HEK293 (cell line): ENCODE data around the gene DNM1.
A peak's percentile ranks its signal among the peaks of the same experiment; 100 is the strongest.

Experiments
- CTCF ChIA-PET: fragments of 350-600 bp; formaldehyde crosslinking; extraction: SDS; loops from one replicate; lab custom pipeline; 2021; ENCODE audit warnings: antibody characterized with exemption; lab: Yijun Ruan, JAX
- POLR2A ChIA-PET: fragments of 300-600 bp; formaldehyde crosslinking; extraction: SDS; loops from one replicate; lab custom pipeline; 2020; ENCODE audit warnings: antibody characterized with exemption, inconsistent platforms; lab: Yijun Ruan, JAX
- H3K27ac ChIP-seq: fragments of 200-500 bp; sonication (Bioruptor generic); 2 replicates; pipeline ENCODE4 v1.5.1; 2014; ENCODE audit warnings: low read depth, low read length, control low read depth, inconsistent platforms; ENCODE audit errors: extremely low read depth
- H3K36me3 ChIP-seq, 2 experiments: fragments of 200-500 bp in 1 of 2; sonication (Bioruptor generic) in 1 of 2; 1 replicate in 1 of 2; 2 replicates in 1 of 2; pipeline ENCODE4 v1.5.1; 2014 to 2017; ENCODE audit warnings: inconsistent platforms in 2 of 2, low read length in 2 of 2; ENCODE audit not compliant: control insufficient read depth in 2 of 2, insufficient read depth in 1 of 2
- H3K4me1 ChIP-seq: fragments of 200-500 bp; sonication (Bioruptor generic); 2 replicates; pipeline ENCODE4 v1.5.1; 2014; ENCODE audit warnings: mild to moderate bottlenecking, low read length, inconsistent platforms; ENCODE audit not compliant: control insufficient read depth, insufficient read depth
- H3K4me3 ChIP-seq: 2 replicates; pipeline ENCODE4 v1.5.1; 2011; ENCODE audit warnings: low read depth, mild to moderate bottlenecking, control low read depth, low read length, moderate library complexity
- H3K9me3 ChIP-seq: fragments of 200-500 bp; sonication (Bioruptor generic); 2 replicates; pipeline ENCODE4 v1.5.1; 2014; ENCODE audit warnings: low read depth, low read length, inconsistent platforms; ENCODE audit not compliant: control insufficient read depth, insufficient read depth
- EGR2 ChIP-seq: fragments of 450-650 bp; formaldehyde crosslinking; IDR thresholded peaks from 2 replicates; pipeline ENCODE4 v1.5.1; 2016; ENCODE audit warnings: low read depth, missing biosample characterization, missing genetic modification characterization
- TSHZ1 ChIP-seq: fragments of 450-650 bp; formaldehyde crosslinking; IDR thresholded peaks from 2 replicates; pipeline ENCODE4 v1.5.1; 2016; ENCODE audit warnings: missing biosample characterization, missing genetic modification characterization, borderline replicate concordance
- ZEB2 ChIP-seq: fragments of 450-650 bp; formaldehyde crosslinking; IDR thresholded peaks from 2 replicates; pipeline ENCODE4 v1.5.1; 2016; ENCODE audit warnings: missing biosample characterization, missing genetic modification characterization
- ZFHX2 ChIP-seq: fragments of 450-650 bp; formaldehyde crosslinking; conservative IDR thresholded peaks from 2 replicates; pipeline ENCODE4 v1.5.1; 2016; ENCODE audit warnings: missing biosample characterization, missing genetic modification characterization
- ZNF112 ChIP-seq: fragments of 450-650 bp; formaldehyde crosslinking; IDR thresholded peaks from 2 replicates; pipeline ENCODE4 v1.5.0; 2017; ENCODE audit warnings: missing biosample characterization, missing genetic modification characterization
- ZNF37A ChIP-seq: fragments of 450-650 bp; IDR thresholded peaks from 2 replicates; pipeline ENCODE4 v1.5.1; 2018; ENCODE audit warnings: missing biosample characterization, missing genetic modification characterization
- ZNF571 ChIP-seq: fragments of 450-650 bp; formaldehyde crosslinking; IDR thresholded peaks from 2 replicates; pipeline ENCODE4 v1.5.0; 2017; ENCODE audit warnings: missing biosample characterization, missing genetic modification characterization
- ZSCAN30 ChIP-seq: fragments of 450-650 bp; IDR thresholded peaks from 2 replicates; pipeline ENCODE4 v1.5.1; 2018; ENCODE audit warnings: missing biosample characterization, mild to moderate bottlenecking, missing genetic modification characterization, moderate library complexity
- TF ChIP-seq, protein P1 (sequence below): fragments of 450-650 bp; formaldehyde crosslinking; IDR thresholded peaks from 2 replicates; pipeline ENCODE4 v1.5.1; 2016; ENCODE audit warnings: missing biosample characterization, missing genetic modification characterization
- TF ChIP-seq, protein P2 (sequence below): fragments of 450-650 bp; formaldehyde crosslinking; conservative IDR thresholded peaks from 2 replicates; pipeline ENCODE4 v1.5.1; 2016; ENCODE audit warnings: low read depth, missing biosample characterization, missing genetic modification characterization
- TF ChIP-seq, protein P3 (sequence below): fragments of 450-650 bp; formaldehyde crosslinking; optimal IDR thresholded peaks from 2 replicates; pipeline ENCODE3; 2016; ENCODE audit warnings: missing biosample characterization, mild to moderate bottlenecking, missing genetic modification characterization

The DNM1 gene

DNA sequence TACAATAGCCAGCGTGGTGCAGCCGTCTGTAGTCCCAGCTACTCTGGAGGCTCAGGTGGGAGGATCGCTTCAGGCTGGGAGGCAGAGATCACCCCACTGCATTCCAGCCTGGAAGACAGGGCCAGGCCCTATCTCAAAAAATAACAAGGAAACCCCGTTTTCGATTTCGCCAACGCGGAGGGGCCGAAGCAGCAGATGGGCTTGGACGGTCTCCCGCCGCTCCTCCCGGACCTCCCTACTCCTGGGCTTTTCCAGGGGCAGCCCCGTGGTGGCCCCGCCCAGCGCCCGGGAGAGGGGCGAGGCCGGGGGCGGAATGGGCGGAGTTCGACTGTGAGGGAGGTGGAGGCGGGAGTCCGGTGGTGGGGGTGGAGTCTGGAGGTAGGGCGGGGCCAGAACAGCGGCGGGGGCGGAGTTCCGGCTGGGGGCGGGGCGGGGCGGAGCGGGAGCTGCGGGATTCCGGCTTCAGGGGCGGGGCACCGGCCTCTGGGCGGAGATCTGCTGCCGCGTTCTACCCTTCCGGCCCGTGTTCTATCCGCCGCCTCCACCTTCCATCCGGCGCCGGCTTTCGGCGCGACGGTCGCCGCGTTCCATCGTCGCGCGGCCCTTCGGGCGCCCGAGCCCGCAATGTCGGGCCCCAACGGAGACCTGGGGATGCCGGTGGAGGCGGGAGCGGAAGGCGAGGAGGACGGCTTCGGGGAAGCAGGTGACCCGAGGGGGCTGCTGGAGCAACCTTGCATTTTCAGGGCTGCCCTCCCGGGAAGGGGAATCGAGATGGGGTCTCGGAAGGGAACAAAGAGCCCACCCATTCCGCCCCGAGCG, 43.2 kb upstream of the DNM1 start, which contains the start of gene BBLN (continued):
- no peak for TF ChIP-seq TSHZ1 (tag by site-specific recombination)
- TF ChIP-seq ZNF37A, result no peak

DNA sequence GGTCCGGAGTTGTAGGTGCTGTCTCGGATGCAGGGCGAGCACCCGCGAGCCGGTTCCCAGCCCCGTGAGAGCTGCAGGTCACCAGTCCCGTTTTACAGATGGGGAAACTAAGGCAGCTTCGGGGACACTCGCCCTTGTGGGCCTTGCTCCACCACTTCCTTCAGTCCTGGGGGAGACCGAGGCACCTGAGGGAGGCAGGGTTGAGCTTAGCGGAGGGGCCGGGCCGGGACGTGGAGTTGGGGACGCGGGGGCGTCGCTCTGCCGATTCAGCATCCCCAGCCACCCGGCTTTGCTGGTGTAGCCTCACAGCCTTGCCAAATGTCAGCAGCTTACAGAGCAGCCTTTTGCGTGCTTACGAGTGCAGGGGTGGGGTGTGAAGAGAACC, 42.6 kb upstream of the DNM1 start:
- Histone ChIP-seq H3K4me1 (no peaks in the 10 kb centered on the region), H3K27ac (no peak overlapping the region; the same call in 1 of the 2 replicates), H3K9me3 (no peaks in the 10 kb centered on the region), H3K4me3 (peak overlapping the region; percentile 60), H3K36me3 (peaks cover 0 to 32% of the 10 kb centered on the region in 2 experiments; a peak in 2 of 3 replicates)
- ChIA-PET CTCF (interaction anchor here (1.0 kb wide), 1 partner anchor 43 kb away, joined by 3 read pairs; no protein-coding TSS in a partner anchor), POLR2A (interaction anchor here (0.6 to 3.9 kb wide), 16 partner anchors 9 to 343 kb away, joined by 3 to 30 read pairs (median 4); partner anchors contain the start of genes CIZ1, GOLGA2, NAIF1 and SLC25A25)
- TF ChIP-seq EGR2, result peak; percentile 31; the same call in 1 of the 2 replicates
- peak; percentile 49; the same call in 1 of the 2 replicates for TF ChIP-seq ZFHX2
- TF ChIP-seq, protein P1, sequence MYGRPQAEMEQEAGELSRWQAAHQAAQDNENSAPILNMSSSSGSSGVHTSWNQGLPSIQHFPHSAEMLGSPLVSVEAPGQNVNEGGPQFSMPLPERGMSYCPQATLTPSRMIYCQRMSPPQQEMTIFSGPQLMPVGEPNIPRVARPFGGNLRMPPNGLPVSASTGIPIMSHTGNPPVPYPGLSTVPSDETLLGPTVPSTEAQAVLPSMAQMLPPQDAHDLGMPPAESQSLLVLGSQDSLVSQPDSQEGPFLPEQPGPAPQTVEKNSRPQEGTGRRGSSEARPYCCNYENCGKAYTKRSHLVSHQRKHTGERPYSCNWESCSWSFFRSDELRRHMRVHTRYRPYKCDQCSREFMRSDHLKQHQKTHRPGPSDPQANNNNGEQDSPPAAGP (tag by site-specific recombination), result 0 out of 2 replicates have a peak, but pooled peaks have one; percentile 6
- TF ChIP-seq ZSCAN30 (tag by site-specific recombination), result 0 out of 2 replicates have a peak, but pooled peaks have one; percentile 2
- TF ChIP-seq ZEB2 (tag by site-specific recombination), result peak; percentile 10; the same call in 1 of the 2 replicates
- no peak for TF ChIP-seq ZNF112 (tag by site-specific recombination)
- TF ChIP-seq, protein P2, sequence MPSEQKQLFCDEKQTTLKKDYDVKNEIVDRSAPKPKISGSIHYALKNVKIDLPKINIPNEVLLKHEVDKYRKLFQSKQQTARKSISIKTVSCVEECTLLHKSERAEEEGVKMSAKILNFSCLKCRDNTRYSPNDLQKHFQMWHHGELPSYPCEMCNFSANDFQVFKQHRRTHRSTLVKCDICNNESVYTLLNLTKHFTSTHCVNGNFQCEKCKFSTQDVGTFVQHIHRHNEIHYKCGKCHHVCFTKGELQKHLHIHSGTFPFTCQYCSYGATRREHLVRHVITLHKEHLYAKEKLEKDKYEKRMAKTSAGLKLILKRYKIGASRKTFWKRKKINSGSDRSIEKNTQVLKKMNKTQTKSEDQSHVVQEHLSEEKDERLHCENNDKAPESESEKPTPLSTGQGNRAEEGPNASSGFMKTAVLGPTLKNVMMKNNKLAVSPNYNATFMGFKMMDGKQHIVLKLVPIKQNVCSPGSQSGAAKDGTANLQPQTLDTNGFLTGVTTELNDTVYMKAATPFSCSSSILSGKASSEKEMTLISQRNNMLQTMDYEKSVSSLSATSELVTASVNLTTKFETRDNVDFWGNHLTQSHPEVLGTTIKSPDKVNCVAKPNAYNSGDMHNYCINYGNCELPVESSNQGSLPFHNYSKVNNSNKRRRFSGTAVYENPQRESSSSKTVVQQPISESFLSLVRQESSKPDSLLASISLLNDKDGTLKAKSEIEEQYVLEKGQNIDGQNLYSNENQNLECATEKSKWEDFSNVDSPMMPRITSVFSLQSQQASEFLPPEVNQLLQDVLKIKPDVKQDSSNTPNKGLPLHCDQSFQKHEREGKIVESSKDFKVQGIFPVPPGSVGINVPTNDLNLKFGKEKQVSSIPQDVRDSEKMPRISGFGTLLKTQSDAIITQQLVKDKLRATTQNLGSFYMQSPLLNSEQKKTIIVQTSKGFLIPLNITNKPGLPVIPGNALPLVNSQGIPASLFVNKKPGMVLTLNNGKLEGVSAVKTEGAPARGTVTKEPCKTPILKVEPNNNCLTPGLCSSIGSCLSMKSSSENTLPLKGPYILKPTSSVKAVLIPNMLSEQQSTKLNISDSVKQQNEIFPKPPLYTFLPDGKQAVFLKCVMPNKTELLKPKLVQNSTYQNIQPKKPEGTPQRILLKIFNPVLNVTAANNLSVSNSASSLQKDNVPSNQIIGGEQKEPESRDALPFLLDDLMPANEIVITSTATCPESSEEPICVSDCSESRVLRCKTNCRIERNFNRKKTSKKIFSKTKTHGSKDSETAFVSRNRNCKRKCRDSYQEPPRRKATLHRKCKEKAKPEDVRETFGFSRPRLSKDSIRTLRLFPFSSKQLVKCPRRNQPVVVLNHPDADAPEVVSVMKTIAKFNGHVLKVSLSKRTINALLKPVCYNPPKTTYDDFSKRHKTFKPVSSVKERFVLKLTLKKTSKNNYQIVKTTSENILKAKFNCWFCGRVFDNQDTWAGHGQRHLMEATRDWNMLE (tag by site-specific recombination), result no peak
- TF ChIP-seq ZNF571 (tag by site-specific recombination), result no peak
- TF ChIP-seq, protein P3, sequence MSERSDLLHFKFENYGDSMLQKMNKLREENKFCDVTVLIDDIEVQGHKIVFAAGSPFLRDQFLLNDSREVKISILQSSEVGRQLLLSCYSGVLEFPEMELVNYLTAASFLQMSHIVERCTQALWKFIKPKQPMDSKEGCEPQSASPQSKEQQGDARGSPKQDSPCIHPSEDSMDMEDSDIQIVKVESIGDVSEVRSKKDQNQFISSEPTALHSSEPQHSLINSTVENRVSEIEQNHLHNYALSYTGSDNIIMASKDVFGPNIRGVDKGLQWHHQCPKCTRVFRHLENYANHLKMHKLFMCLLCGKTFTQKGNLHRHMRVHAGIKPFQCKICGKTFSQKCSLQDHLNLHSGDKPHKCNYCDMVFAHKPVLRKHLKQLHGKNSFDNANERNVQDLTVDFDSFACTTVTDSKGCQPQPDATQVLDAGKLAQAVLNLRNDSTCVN (tag by site-specific recombination), result peak; percentile 51
